Activated naive CD4-positive, alpha-beta T cell treated with anti-CD3 and anti-CD28 coated beads for 36 hours (primary cell): ENCODE measurements around the gene ART3. TPM values are rescaled to one million over a fixed set of nuclear protein-coding genes. Genes with fewer than 3 reads are reported as not detected.

Experiments
- CTCF ChIA-PET: fragments of 350-600 bp; sonication (Branson Sonifier 250); formaldehyde crosslinking; loops from one replicate; lab custom pipeline; 2021; ENCODE audit warnings: antibody characterized with exemption; lab: Charles Lee
- DNase-seq: peaks from one replicate; pipeline ENCODE4 v3.0.0-alpha.2; 2020
- H3K27ac Mint-ChIP-seq: one replicate; pipeline ENCODE4 v1.8.0; 2021; ENCODE audit warnings: mild to moderate bottlenecking, mixed read lengths
- H3K27me3 Mint-ChIP-seq: one replicate; pipeline ENCODE4 v1.8.0; 2021; ENCODE audit warnings: low read depth, mixed read lengths
- H3K36me3 Mint-ChIP-seq: one replicate; pipeline ENCODE4 v1.8.0; 2021; ENCODE audit warnings: low read depth, mixed read lengths
- H3K4me1 Mint-ChIP-seq: one replicate; pipeline ENCODE4 v1.8.0; 2021; ENCODE audit warnings: low read depth, mixed read lengths
- H3K4me3 Mint-ChIP-seq: one replicate; pipeline ENCODE4 v1.8.0; 2021; ENCODE audit warnings: mild to moderate bottlenecking, moderate library complexity, mixed read lengths
- H3K9me3 Mint-ChIP-seq: one replicate; pipeline ENCODE4 v1.8.0; 2021; ENCODE audit warnings: mixed read lengths
- intact Hi-C: fragments of 100-400 bp; cut with micrococcal nuclease; formaldehyde crosslinking; loops from one replicate; pipeline ENCODE4 v1.15.1; 2023
- total RNA-seq, 2 experiments: library from RNA; stranded (reverse); gene quantifications; one replicate each; pipeline ENCODE4 v1.2.3, GENCODE V29; 2021

The ART3 gene
- total RNA-seq, 2 experiments from 2014 or later, result not detected

DNA sequence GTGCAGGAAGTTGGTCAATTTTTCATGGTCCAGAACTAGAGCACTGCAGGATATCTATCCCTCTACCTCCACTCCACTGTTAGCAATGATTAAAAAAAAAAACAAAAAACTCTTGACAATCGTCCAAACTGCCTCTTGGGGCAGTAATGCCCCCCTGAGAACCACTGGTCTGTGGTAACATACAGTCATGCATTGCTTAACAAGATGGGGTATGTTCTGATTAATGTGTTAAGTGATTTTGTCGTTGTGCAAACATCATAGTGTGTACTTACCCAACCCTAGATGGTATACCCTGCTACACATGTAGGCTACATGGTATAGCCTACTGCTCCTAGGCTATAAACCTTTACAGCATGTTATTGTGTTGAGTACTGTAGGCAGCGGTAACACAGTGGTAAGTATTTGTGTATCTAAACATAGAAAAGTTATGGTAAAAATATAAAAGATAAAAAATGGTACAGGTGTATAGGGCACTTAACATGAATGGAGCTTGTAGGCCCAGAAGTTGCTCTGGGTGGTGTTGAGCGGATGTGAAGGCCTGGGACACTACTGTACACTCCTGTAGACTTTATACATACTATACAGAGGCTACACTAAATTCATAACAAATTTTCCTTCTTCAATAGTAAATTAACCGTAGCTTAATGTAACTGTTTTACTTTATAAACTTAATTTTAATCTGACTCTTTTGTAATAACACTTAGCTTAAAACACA, 34.1 kb downstream of the ART3 start:
- CTCF ChIA-PET, result interaction anchor here (1.1 to 1.2 kb wide), 3 partner anchors 11 to 408 kb away, joined by 3 to 5 read pairs (median 4); no protein-coding TSS in a partner anchor
- H3K4me3 Mint-ChIP-seq, result no peak overlapping the region
- intact Hi-C loops, result no loop called here
- DNase-seq, result no peak
- H3K27me3 Mint-ChIP-seq, result no peaks in the 10 kb centered on the region
- no peak overlapping the region for H3K27ac Mint-ChIP-seq
- H3K4me1 Mint-ChIP-seq, result no peaks in the 10 kb centered on the region
- H3K9me3 Mint-ChIP-seq, result no peaks in the 10 kb centered on the region
- peaks cover 11% of the 10 kb centered on the region for H3K36me3 Mint-ChIP-seq

DNA sequence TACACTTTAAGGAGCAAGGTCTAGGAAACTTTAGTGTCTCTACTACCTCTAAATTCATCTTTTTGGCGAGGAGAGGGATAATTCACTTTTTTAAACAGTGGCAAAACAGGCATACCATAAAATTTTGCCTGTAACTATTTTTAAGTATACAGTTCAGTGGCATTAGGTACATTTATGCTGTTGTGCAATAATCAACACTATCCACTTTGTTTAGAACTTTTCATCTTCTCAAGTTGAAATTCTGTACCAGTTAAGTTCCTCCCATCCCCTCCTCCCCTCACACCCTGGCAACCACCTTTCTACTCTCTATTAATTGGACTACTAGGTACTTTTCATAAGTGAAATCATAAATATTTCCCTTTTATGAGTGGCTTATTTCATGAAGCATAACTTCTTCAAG, 42.3 kb downstream of the ART3 start:
- H3K36me3 Mint-ChIP-seq, result peaks cover 48% of the 10 kb centered on the region
- no peaks in the 10 kb centered on the region for H3K9me3 Mint-ChIP-seq
- no peak for DNase-seq
- H3K27ac Mint-ChIP-seq, result no peak overlapping the region
- no peak overlapping the region for H3K4me3 Mint-ChIP-seq
- CTCF ChIA-PET, result no interaction called here
- no peaks in the 10 kb centered on the region for H3K27me3 Mint-ChIP-seq
- no peaks in the 10 kb centered on the region for H3K4me1 Mint-ChIP-seq
- intact Hi-C loops, result no loop called here

DNA sequence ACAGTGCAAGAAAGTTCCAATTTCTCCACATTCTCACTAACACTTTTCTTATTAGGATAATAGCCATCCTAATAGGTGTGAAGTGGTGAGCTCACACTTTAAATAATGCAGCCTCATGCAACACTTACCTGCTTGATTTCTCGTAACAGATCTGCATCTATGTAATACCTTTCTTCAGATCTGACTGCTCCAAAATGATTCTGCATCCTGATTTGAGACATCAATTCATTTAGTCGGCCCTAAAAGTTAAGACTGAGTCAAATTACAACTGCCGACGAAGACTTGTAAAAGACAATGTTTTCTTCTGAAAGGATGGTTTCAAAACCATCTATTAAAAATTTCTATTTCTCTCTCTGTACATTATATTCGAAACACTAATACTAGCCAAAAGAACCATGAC, 43.0 kb downstream of the ART3 start:
- DNase-seq, result no peak
- intact Hi-C loops, result no loop called here
- Mint-ChIP-seq H3K36me3 (peaks cover 46% of the 10 kb centered on the region), H3K4me3 (no peak overlapping the region), H3K27ac (no peak overlapping the region), H3K9me3 (no peaks in the 10 kb centered on the region), H3K4me1 (no peaks in the 10 kb centered on the region), H3K27me3 (no peaks in the 10 kb centered on the region)
- CTCF ChIA-PET, result interaction anchor here (0.7 kb wide), 1 partner anchor 405 kb away, joined by 3 read pairs; no protein-coding TSS in a partner anchor

DNA sequence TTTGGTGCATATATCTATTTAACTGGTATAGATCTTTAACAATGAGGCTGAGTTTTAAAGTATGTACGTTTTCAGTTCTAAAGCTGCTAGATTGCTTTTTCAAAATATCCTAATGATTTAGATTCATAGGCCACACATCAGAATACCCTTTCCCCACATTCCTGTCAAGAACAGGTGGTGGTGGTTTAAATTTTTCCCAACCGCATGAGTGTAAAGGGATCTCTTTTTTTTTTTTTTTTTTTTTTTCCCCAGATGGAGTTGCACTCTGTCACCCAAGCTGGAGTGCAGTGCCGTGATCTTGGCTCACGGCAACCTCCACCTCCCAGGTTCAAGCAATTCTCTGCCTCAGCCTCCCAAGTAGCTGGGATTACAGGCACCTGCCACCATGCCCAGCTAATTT, 45.7 kb downstream of the ART3 start:
- CTCF ChIA-PET, result interaction anchor here (1.0 to 1.3 kb wide), 4 partner anchors 10 to 258 kb away, joined by 3 to 4 read pairs (median 4); no protein-coding TSS in a partner anchor
- Mint-ChIP-seq H3K27ac (no peak overlapping the region), H3K27me3 (no peaks in the 10 kb centered on the region), H3K4me3 (no peak overlapping the region), H3K9me3 (no peaks in the 10 kb centered on the region), H3K4me1 (no peaks in the 10 kb centered on the region), H3K36me3 (peaks cover 49% of the 10 kb centered on the region)
- DNase-seq, result no peak
- intact Hi-C loops, result no loop called here

DNA sequence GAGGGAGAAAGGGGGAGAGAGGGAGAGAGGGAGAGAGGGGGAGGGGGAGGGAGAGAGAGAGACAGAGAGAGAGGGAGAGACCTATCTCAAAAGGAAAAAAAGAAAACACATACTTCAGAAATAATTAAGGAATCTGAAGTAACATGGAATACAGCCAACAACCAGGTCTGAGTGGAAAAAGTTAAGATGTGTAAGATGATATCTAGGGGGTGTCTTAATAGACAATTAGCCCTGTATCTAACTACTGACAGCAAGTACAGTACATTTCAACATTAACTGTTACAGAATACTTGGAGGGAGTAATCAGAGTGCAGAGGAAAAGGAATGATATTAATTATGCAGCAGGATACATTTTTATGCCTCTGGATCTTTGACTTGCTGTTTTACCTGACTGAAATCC, 51.3 kb downstream of the ART3 start:
- H3K27ac Mint-ChIP-seq, result no peak overlapping the region
- H3K36me3 Mint-ChIP-seq, result peaks cover 41% of the 10 kb centered on the region
- no peaks in the 10 kb centered on the region for H3K4me1 Mint-ChIP-seq
- intact Hi-C loops, result no loop called here
- CTCF ChIA-PET, result no interaction called here
- H3K9me3 Mint-ChIP-seq, result no peaks in the 10 kb centered on the region
- no peak for DNase-seq
- no peak overlapping the region for H3K4me3 Mint-ChIP-seq
- no peaks in the 10 kb centered on the region for H3K27me3 Mint-ChIP-seq

DNA sequence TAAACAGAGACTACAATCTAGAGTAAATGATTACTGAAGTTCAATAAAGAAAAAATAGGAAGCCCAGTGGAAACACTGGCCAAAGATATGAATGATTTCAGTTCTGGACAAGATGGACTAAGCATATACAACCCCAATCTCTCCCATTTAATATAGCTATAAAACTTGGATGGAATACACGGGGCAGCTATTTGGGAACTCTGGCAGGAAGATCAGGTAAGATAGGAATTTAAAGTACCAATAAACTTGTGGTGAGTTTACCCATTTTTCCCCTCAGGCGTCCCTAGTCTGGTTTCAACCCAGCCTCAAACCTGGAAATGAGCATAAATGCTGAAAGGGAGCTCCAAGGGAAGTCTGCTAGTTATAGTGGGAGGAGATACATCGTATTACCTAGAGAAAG, 53.2 kb downstream of the ART3 start:
- no peaks in the 10 kb centered on the region for H3K9me3 Mint-ChIP-seq
- CTCF ChIA-PET, result no interaction called here
- no peak for DNase-seq
- peaks cover 34% of the 10 kb centered on the region for H3K36me3 Mint-ChIP-seq
- no peak overlapping the region for H3K4me3 Mint-ChIP-seq
- H3K27me3 Mint-ChIP-seq, result no peaks in the 10 kb centered on the region
- intact Hi-C loops, result no loop called here
- peak overlapping the region; percentile 7 for H3K27ac Mint-ChIP-seq
- no peaks in the 10 kb centered on the region for H3K4me1 Mint-ChIP-seq

DNA sequence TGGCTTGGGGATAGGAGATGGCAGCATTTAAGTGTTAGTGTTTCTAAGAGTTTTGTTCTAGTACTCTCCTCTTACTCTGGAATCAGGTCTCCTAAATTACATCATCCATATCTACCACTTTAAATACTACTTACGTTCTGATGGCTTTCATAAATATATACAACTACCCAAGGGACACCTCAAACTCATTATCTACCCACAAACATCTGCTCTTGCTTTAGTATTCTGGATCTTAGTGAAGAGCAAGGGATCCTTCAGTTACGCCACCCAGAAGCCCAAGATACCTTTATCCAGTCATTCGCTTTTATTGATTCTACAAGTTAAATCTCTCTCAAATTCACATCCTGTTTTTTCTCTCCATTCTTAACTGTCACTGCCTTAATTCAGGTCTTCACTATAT, 66.7 kb downstream of the ART3 start:
- no peak overlapping the region for H3K27ac Mint-ChIP-seq
- no peaks in the 10 kb centered on the region for H3K27me3 Mint-ChIP-seq
- H3K9me3 Mint-ChIP-seq, result no peaks in the 10 kb centered on the region
- intact Hi-C loops, result loop anchor here (10.0 kb wide), 1 partner anchor 506 kb away; the partner anchor contains the start of gene CDKL2
- CTCF ChIA-PET, result no interaction called here
- no peak for DNase-seq
- H3K4me3 Mint-ChIP-seq, result no peak overlapping the region
- peaks cover 26% of the 10 kb centered on the region for H3K4me1 Mint-ChIP-seq
- peaks cover 31% of the 10 kb centered on the region for H3K36me3 Mint-ChIP-seq

DNA sequence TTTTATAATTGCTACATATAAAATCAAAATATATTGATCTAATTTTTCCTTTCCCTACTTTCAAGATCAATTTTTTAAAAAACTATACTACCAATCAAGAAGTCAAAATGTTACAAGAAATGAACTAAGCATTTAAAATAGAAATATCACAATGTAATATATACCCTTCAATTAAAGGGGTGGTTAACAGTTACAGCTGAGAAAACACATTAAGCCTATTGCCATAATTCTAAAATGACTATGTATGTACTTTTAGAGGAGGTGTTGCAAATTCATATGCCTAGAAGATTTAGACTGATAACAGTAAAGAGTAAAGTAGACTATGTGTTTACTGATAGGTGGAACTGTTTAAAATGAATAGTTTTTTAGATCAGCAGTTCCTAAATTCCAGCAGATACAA, 70.0 kb downstream of the ART3 start:
- intact Hi-C loops, result loop anchor here (10.0 kb wide), 1 partner anchor 510 kb away; the partner anchor contains the start of gene CDKL2
- CTCF ChIA-PET, result no interaction called here
- Mint-ChIP-seq H3K9me3 (no peaks in the 10 kb centered on the region), H3K4me3 (no peak overlapping the region), H3K4me1 (peaks cover 29% of the 10 kb centered on the region), H3K27me3 (no peaks in the 10 kb centered on the region), H3K27ac (no peak overlapping the region), H3K36me3 (peaks cover 24% of the 10 kb centered on the region)
- DNase-seq, result no peak

DNA sequence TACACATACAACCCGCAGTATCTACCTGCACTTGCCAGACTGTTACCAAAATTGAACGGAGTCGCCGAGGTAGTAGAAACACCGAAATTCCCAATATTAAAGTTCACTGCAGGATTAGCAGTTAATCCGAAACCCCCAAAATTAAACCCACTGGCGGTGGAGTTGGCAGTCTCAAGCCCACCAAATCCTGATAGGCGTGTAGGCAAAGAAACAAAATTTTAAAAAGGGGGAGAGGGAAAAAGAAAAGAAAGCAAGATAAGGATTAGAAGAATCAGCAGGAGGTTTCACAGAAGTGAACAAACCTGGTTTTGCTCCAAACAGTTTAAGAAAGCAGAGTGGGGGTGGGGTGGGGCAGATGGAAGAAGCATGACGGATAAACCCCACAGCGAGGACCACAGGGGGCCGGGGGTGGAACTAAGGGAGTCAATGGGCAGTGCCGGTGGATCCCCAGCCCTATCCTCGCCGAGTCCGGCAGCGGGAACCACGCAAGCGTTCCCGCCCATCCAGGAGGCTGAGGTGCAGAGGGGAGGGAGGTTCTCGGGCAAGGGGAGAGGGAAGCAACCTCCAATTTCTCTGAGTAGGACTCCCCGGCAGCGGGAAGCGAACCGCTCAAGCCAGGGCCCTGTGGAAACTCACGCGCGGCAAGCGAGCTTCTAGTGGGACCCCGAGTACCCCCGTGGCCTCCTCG, 73.1 kb downstream of the ART3 start:
- H3K27me3 Mint-ChIP-seq, result no peaks in the 10 kb centered on the region
- peaks cover 14% of the 10 kb centered on the region for H3K36me3 Mint-ChIP-seq
- H3K9me3 Mint-ChIP-seq, result no peaks in the 10 kb centered on the region
- CTCF ChIA-PET, result interaction anchor here (0.6 to 1.7 kb wide), 3 partner anchors 33 to 1211 kb away, joined by 3 to 4 read pairs (median 3); partner anchors contain the start of gene SDAD1
- H3K4me1 Mint-ChIP-seq, result peaks cover 27% of the 10 kb centered on the region
- H3K27ac Mint-ChIP-seq, result peak overlapping the region; percentile 97
- intact Hi-C loops, result loop anchor here (1.0 to 10.0 kb wide), 10 partner anchors 52 to 1010 kb away; partner anchors contain the start of genes CCNG2, CDKL2, G3BP2 and RCHY1
- H3K4me3 Mint-ChIP-seq, result peak overlapping the region; percentile 100
- DNase-seq, result peak; percentile 50

DNA sequence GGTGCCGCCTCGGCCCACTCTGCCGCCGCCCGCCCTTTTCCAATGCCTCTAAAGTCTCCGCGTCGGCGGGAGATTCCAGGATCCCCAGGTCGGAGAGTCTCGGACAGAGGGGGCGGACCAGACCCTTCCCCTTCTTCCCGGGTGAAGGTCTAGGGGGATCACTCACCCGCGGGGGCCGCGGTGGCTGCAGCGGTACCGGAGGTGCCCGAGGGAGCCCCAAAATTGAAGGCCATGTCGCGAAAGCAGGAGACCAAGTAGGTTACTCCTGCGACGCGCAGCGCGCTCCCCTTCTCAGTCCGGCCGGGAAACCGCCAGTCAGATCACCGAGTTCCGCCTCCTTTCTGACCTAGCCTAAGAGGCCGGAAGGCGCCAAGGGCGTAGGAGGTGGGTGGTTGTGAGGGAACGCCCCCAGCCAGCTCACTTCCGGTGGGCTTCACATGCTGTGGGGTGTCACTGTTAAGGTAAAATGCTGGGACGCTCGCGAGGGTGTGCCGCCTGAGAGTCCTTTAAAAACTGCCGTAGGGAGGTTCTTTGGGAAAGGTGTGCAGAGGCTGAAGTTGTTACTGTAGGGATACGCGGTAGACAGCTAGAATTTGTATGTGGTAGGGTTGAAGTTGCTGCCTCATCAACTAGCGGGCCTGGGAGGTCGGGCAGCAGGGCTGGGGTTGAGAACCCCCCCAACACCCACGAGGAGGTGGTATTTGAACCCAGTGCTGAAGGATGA, 73.8 kb downstream of the ART3 start, which contains the start of gene NUP54:
Gene NUP54 (minus strand): TSS at position 256 of the 724 bp plus-strand sequence. CDS start 23 bp downstream, at position 233.
- Mint-ChIP-seq H3K27me3 (no peaks in the 10 kb centered on the region), H3K27ac (peak within 1 kb of the TSS; percentile 97)
- intact Hi-C loops, result loop anchor here (1.0 to 10.0 kb wide), 10 partner anchors 51 to 1009 kb away; partner anchors contain the start of genes CCNG2, CDKL2, G3BP2 and RCHY1

DNA sequence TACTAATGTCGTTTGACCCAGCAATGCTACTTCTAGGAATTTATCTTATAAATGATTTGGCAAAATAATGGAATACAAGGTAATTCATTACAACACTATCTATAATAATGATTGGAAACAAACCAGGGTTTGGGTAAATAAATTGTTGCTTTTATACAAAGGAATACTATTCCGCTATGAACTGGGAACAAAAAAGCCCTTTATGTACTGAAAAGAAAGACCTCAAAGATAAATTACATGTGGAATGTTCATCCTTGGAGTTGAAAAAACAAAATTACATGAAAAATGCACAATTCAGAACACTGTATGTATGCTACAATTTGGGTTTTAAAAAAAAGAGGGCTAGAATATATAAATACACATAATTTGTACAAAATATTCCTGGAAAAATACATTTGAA, 78.8 kb downstream of the ART3 start:
- H3K4me1 Mint-ChIP-seq, result peaks cover 7% of the 10 kb centered on the region
- peaks cover 7% of the 10 kb centered on the region for H3K36me3 Mint-ChIP-seq
- no peak for DNase-seq
- intact Hi-C loops, result no loop called here
- no peaks in the 10 kb centered on the region for H3K27me3 Mint-ChIP-seq
- no peak overlapping the region for H3K27ac Mint-ChIP-seq
- CTCF ChIA-PET, result no interaction called here
- H3K9me3 Mint-ChIP-seq, result peaks cover 4% of the 10 kb centered on the region
- H3K4me3 Mint-ChIP-seq, result no peak overlapping the region

More for the DNA sequence above, 73.8 kb downstream of the ART3 start, which contains the start of gene NUP54:
- peaks cover 27% of the 10 kb centered on the region for H3K4me1 Mint-ChIP-seq
- CTCF ChIA-PET, result interaction anchor here (0.6 to 1.7 kb wide), 5 partner anchors 32 to 1211 kb away, joined by 3 to 4 read pairs (median 3); partner anchors contain the start of gene SDAD1
- DNase-seq, result peak; percentile 97
- H3K4me3 Mint-ChIP-seq, result peak within 1 kb of the TSS; percentile 100
- H3K9me3 Mint-ChIP-seq, result no peaks in the 10 kb centered on the region
- peaks cover 14% of the 10 kb centered on the region for H3K36me3 Mint-ChIP-seq

DNA sequence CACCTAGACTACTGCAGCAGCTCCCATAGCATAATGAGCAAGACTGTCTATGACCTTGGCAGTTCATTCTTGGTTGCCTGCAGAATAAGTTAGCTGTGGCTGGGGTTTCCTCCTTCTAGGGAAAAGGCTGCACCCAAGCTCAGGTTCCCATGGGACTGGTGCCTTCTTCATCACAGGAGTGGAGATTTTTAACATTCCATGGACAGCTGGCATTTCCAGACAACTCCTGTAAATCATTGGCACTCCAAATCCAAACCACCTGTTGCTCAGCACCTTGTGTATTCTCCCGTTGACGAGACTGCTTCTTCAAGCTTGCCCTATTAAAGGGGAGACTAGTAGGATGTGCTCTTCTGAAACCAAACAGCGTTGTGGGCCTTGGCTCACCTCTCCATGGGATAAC, 81.5 kb downstream of the ART3 start:
- Mint-ChIP-seq H3K4me1 (no peaks in the 10 kb centered on the region), H3K4me3 (no peak overlapping the region), H3K36me3 (no peaks in the 10 kb centered on the region), H3K9me3 (peaks cover 4% of the 10 kb centered on the region), H3K27ac (no peak overlapping the region), H3K27me3 (no peaks in the 10 kb centered on the region)
- CTCF ChIA-PET, result interaction anchor here (1.0 kb wide), 1 partner anchor 222 kb away, joined by 4 read pairs; no protein-coding TSS in a partner anchor
- no peak for DNase-seq
- intact Hi-C loops, result no loop called here
